GM12872 (cell line): ENCODE measurements around the gene TMEM266.

Source experiments
- CTCF ChIP-seq: IDR thresholded peaks from 3 replicates; pipeline ENCODE4 v1.5.1; 2011; ENCODE audit warnings: low read depth, mild to moderate bottlenecking, low read length, moderate library complexity; ENCODE audit not compliant: insufficient read depth

TMEM266 gene

DNA sequence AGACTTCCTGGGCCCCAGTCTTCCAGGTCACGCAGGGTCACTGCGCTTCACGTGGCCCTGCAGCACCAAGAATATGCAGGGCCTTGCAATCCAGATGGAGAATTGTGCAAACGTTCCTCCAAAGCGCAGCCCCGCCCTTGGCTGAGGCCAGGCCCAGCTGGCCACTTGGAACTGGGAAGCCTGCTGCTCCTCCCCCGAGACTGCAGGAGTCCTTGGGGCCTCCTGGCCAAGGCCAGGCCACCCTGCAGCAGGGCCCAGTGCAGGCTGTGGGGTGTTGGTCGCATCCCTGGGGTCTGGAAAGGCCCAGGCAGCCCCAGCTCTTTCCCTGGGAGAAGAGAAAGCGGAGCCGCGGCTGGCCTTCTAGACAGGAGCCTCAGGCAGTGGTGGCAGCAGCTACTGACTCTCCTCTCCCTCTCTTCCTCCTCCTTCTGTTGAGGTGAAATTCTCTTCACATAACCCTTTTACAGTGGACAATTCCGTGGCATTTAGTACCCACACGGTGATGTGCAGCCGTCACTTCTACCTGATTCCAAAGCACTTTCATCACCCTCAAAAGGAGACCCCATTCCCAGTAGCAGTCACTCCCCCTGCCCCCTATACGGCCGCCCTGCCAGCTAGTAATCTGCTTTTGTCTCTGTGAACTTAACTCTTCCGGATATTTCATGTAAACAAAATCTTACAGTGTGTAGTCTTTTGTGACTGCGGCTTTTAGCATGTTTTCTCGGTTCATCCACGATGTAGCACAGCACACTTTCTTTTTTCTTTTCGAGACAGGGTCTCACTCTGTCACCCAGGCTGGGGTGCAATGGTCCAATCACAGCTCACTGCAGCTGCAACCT is 103.9 kb downstream of the TMEM266 start:
- TF ChIP-seq CTCF = no peak

- no peak for TF ChIP-seq CTCF
Measured at GRCh38 chr15:76164602-76165001, 104.8 kb downstream of the TMEM266 start.

GRCh38 chr15:76165951-76166350 is 106.2 kb downstream of the TMEM266 start:
- TF ChIP-seq CTCF = no peak

DNA sequence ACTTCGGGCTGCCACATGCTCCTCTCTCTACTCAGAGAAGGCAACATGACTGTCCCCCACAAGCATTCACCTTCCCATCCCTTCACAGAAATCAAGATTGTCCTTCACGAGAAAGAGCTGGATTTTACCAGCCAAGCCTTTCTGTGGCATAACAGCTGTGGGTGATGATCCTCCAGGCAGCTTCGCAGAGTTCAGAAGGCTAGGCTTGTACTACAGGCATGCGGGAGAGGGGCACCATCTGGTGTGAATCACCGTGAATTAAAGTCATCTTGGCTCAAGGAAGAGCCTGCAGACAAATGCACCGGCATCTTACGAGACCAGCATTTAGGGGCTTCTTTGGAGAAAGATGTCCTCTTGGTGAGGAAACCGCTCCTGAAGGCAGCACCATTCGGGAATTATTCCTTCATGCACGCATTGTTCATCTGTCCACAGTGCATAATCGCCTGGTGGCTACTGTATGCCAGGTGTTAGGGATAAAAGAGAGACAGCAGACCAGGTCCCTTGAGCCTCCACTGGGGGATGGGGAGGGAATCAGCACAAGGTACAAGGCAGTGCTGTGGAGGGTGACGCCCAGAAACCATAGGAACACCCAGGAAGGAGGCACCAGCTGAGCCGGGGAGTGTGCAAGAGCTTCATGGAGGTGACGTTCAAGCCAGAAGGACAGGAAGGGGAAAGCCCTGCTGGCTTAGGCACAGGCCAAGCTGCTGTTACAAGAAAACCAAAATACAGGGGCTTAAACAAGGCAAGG is 108.6 kb downstream of the TMEM266 start:
- TF ChIP-seq CTCF = no peak

DNA sequence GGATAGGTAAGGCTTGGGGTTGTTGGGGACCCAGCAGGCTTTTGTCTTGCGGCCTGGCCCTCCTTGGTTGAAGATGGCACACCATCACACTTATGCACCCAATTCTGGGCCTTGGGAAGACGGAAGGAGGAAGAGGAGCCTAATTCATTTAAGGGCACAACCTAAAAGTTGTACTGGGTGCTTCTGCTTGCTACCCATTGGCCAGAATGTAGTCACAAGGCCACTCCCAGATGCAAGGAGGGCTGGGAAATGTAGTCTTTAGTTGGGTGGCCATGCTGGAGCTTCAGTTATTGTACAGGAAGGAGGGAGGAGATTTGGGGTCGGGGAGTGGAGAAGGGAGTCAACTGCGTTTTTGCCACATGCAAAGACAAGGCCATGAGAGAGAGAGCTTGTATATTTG is 109.2 kb downstream of the TMEM266 start:
- no peak for TF ChIP-seq CTCF

GRCh38 chr15:76169911-76170800 is 110.4 kb downstream of the TMEM266 start:
- TF ChIP-seq CTCF = no peak

GRCh38 chr15:76172782-76173181 is 113.0 kb downstream of the TMEM266 start:
- no peak for TF ChIP-seq CTCF
